PC-3 (cell line): ENCODE data around the gene SCN2B.

Experiments used
- CTCF ChIP-seq: fragments of 300-600 bp; sonication (generic); conservative IDR thresholded peaks from 2 replicates; pipeline ENCODE4 v1.5.1; 2017; ENCODE audit warnings: antibody characterized with exemption, low read depth, mild to moderate bottlenecking, low read length
- EZH2 ChIP-seq: fragments of 300-600 bp; sonication (generic); IDR thresholded peaks from one replicate; pipeline ENCODE4 v1.6.1; 2017; ENCODE audit warnings: antibody characterized with exemption, mild to moderate bottlenecking, low read length; ENCODE audit not compliant: unreplicated experiment
- EZH2phosphoT487 ChIP-seq: fragments of 300-600 bp; sonication (generic); IDR thresholded peaks from 2 replicates; pipeline ENCODE4 v1.6.1; 2018; ENCODE audit warnings: mild to moderate bottlenecking, antibody characterized with exemption, low read length, borderline replicate concordance

GRCh38 chr11:118143661-118144185 is 32.7 kb downstream of the SCN2B start:
- TF ChIP-seq CTCF = no peak
- no peak for TF ChIP-seq EZH2
- no peak for TF ChIP-seq EZH2phosphoT487
